ENCODE results near the gene LRRC34. TPM values are rescaled to one million over a fixed set of nuclear protein-coding genes. Genes with fewer than 3 reads are reported as not detected.
A peak's percentile ranks its signal among the peaks of the same experiment; 100 is the strongest.

Gene LRRC34
- total RNA-seq, 1 experiment from 2014 or later: 1.8 TPM

- H3K9me3 ChIP-seq (ENCODE audit: low read length): no peaks in the 10 kb centered on the region
- no peak overlapping the region for H3K27ac ChIP-seq (ENCODE audit: low read length)
- H4K20me1 ChIP-seq (ENCODE audit: low read length): no peaks in the 10 kb centered on the region
- ChIA-PET CTCF (no interaction called here), POLR2A (ENCODE audit: unreplicated experiment) (no interaction called here)
- no peaks in the 10 kb centered on the region for H3K9me2 ChIP-seq (replicated peaks; ENCODE audit: low read length)
- ATAC-seq (peak; percentile 24; the same call in 1 of the 2 replicates), DNase-seq (no peak)
- H3F3A ChIP-seq (ENCODE audit: low read length, unreplicated experiment): no peaks in the 10 kb centered on the region
- no peak overlapping the region for H3K9ac ChIP-seq (ENCODE audit: low read length)
- no TSS peak for BruUV-seq (replicated peaks)
- intact Hi-C loops (cut with micrococcal nuclease): no loop called here
- no peaks in the 10 kb centered on the region for H3K27me3 ChIP-seq (ENCODE audit: low read length)
- no peaks in the 10 kb centered on the region for H3K79me2 ChIP-seq (ENCODE audit: low read length)
- H2AFZ ChIP-seq (ENCODE audit: low read length): no peak overlapping the region
- TF ChIP-seq EZH2phosphoT487 (IDR thresholded peaks at IDR 0.05; ENCODE audit: borderline replicate concordance, low read length): no peak
- no peak for TF ChIP-seq CTCF (conservative IDR thresholded peaks at IDR 0.05; ENCODE audit: low read depth, low read length)
- no peak for TF ChIP-seq EZH2 (IDR thresholded peaks at IDR 0.05; ENCODE audit: low read length, unreplicated experiment)
- H3K4me1 ChIP-seq (ENCODE audit: insufficient read depth, low read length): no peaks in the 10 kb centered on the region
- no peak overlapping the region for H3K4me3 ChIP-seq (ENCODE audit: low read length)
- no peak overlapping the region for H3K4me2 ChIP-seq (ENCODE audit: low read length)
- no peaks in the 10 kb centered on the region for H3K36me3 ChIP-seq (ENCODE audit: low read depth, low read length)
These were observed 22.8 kb upstream of the LRRC34 start for GRCh38 chr3:169835533-169835932.

GRCh38 chr3:169827712-169828111, 15.0 kb upstream of the LRRC34 start:
- no peaks in the 10 kb centered on the region for H3K36me3 ChIP-seq (ENCODE audit: low read depth, low read length)
- DNase-seq: no peak
- H3K4me1 ChIP-seq (ENCODE audit: insufficient read depth, low read length): no peaks in the 10 kb centered on the region
- no peaks in the 10 kb centered on the region for H3F3A ChIP-seq (ENCODE audit: low read length, unreplicated experiment)
- POLR2A ChIA-PET (ENCODE audit: unreplicated experiment): no interaction called here
- no TSS peak for BruUV-seq (replicated peaks)
- no peak for ATAC-seq
- no peaks in the 10 kb centered on the region for H3K9me3 ChIP-seq (ENCODE audit: low read length)
- no peaks in the 10 kb centered on the region for H3K27me3 ChIP-seq (ENCODE audit: low read length)
- no peak overlapping the region for H2AFZ ChIP-seq (ENCODE audit: low read length)
- CTCF ChIA-PET: no interaction called here
- no peaks in the 10 kb centered on the region for H4K20me1 ChIP-seq (ENCODE audit: low read length)
- no peak overlapping the region for H3K27ac ChIP-seq (ENCODE audit: low read length)
- no peak overlapping the region for H3K4me3 ChIP-seq (ENCODE audit: low read length)
- H3K9me2 ChIP-seq (replicated peaks; ENCODE audit: low read length): no peaks in the 10 kb centered on the region
- H3K79me2 ChIP-seq (ENCODE audit: low read length): no peaks in the 10 kb centered on the region
- TF ChIP-seq EZH2phosphoT487 (IDR thresholded peaks at IDR 0.05; ENCODE audit: borderline replicate concordance, low read length) (no peak), CTCF (conservative IDR thresholded peaks at IDR 0.05; ENCODE audit: low read depth, low read length) (no peak), EZH2 (IDR thresholded peaks at IDR 0.05; ENCODE audit: low read length, unreplicated experiment) (no peak)
- no peak overlapping the region for H3K9ac ChIP-seq (ENCODE audit: low read length)
- no peak overlapping the region for H3K4me2 ChIP-seq (ENCODE audit: low read length)
- intact Hi-C loops (cut with micrococcal nuclease): no loop called here

GRCh38 chr3:169825316-169825715, 12.6 kb upstream of the LRRC34 start:
- H3K79me2 ChIP-seq (ENCODE audit: low read length): no peaks in the 10 kb centered on the region
- no peak overlapping the region for H2AFZ ChIP-seq (ENCODE audit: low read length)
- no peaks in the 10 kb centered on the region for H3F3A ChIP-seq (ENCODE audit: low read length, unreplicated experiment)
- no peaks in the 10 kb centered on the region for H4K20me1 ChIP-seq (ENCODE audit: low read length)
- H3K9me2 ChIP-seq (replicated peaks; ENCODE audit: low read length): no peaks in the 10 kb centered on the region
- no peaks in the 10 kb centered on the region for H3K36me3 ChIP-seq (ENCODE audit: low read depth, low read length)
- TF ChIP-seq EZH2phosphoT487 (IDR thresholded peaks at IDR 0.05; ENCODE audit: borderline replicate concordance, low read length) (no peak), CTCF (conservative IDR thresholded peaks at IDR 0.05; ENCODE audit: low read depth, low read length) (no peak), EZH2 (IDR thresholded peaks at IDR 0.05; ENCODE audit: low read length, unreplicated experiment) (no peak)
- no peak overlapping the region for H3K27ac ChIP-seq (ENCODE audit: low read length)
- no peak overlapping the region for H3K4me2 ChIP-seq (ENCODE audit: low read length)
- no peak overlapping the region for H3K4me3 ChIP-seq (ENCODE audit: low read length)
- H3K27me3 ChIP-seq (ENCODE audit: low read length): no peaks in the 10 kb centered on the region
- CTCF ChIA-PET: no interaction called here
- H3K4me1 ChIP-seq (ENCODE audit: insufficient read depth, low read length): no peaks in the 10 kb centered on the region
- H3K9me3 ChIP-seq (ENCODE audit: low read length): no peaks in the 10 kb centered on the region
- BruUV-seq (replicated peaks): no TSS peak
- ATAC-seq (no peak), DNase-seq (no peak)
- intact Hi-C loops (cut with micrococcal nuclease): no loop called here
- H3K9ac ChIP-seq (ENCODE audit: low read length): no peak overlapping the region
- POLR2A ChIA-PET (ENCODE audit: unreplicated experiment): no interaction called here
